HG02852 (cell line): ENCODE measurements around the gene NASP.

Experiments used
- ATAC-seq: cut with Tn5 transposase; IDR thresholded peaks from one replicate; pipeline ENCODE4 v1.9.1; 2021; ENCODE audit warnings: mild to moderate bottlenecking, moderate library complexity; ENCODE audit not compliant: unreplicated experiment

NASP gene, protein sequence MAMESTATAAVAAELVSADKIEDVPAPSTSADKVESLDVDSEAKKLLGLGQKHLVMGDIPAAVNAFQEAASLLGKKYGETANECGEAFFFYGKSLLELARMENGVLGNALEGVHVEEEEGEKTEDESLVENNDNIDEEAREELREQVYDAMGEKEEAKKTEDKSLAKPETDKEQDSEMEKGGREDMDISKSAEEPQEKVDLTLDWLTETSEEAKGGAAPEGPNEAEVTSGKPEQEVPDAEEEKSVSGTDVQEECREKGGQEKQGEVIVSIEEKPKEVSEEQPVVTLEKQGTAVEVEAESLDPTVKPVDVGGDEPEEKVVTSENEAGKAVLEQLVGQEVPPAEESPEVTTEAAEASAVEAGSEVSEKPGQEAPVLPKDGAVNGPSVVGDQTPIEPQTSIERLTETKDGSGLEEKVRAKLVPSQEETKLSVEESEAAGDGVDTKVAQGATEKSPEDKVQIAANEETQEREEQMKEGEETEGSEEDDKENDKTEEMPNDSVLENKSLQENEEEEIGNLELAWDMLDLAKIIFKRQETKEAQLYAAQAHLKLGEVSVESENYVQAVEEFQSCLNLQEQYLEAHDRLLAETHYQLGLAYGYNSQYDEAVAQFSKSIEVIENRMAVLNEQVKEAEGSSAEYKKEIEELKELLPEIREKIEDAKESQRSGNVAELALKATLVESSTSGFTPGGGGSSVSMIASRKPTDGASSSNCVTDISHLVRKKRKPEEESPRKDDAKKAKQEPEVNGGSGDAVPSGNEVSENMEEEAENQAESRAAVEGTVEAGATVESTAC

GRCh38 chr1:45583666-45584350, at the start of gene NASP:
TSS of gene NASP (plus strand) at chr1:45584041. CDS start at chr1:45584147, 106 bp downstream.
- peak; percentile 49 for ATAC-seq

GRCh38 chr1:45535988-45536766, 47.7 kb upstream of the NASP start:
- no peak for ATAC-seq

DNA sequence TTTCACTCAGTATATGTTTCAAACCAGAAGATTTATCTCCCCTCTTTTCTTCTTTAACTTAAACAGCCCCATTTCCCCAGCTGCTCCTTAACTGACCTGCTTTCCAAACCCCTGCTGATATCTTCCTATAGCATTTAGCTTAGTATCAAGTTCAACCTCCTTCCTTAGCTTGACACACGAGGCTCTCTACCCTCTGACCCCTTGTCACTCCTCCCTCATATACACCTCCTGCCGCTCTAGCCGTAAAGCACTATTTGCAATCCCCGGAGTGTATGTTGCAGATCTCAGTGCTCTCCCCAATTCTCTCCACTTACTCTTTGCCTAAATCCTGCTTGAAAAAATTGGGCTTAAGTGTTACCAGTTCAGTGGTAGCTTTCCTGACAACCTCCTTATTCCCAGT, 47.0 kb upstream of the NASP start:
- no peak for ATAC-seq

DNA sequence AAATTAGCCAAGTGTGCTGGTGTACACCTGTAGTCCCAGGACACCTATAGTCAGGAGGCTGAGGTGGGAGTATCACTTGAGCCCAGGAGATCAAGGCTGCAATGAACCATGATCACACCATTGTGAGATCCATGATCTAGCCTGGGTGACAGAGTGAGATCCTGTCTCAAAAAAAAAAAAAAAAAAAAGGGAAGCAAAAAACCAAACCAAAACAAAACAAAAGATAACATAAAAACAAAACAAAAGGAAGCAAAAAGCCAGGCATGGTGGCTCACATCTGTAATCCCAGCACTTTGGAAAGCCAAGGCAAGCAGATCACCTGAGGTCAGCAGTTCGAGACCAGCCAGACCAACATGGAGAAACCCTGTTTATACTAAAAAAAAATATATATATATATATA, 42.6 kb upstream of the NASP start:
- no peak for ATAC-seq

DNA sequence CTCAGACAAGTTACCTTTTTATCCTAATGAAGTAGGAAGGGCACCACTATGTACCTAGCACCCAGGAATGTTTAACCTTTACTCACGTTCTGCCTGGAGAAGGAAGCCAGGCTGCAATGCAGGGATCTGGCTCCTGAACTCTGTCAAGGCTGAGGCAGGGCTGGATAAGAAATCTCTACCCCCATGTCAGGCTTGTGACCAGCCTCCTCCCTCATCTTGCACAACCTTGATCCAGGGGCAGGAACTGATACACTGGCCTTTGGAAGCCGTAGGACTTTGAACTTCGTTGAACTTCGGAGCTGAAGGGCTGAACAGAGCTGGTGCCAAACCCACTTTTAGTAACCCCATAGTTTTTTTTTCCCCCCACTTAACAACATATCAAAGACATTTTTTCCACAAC, 41.2 kb upstream of the NASP start:
- no peak for ATAC-seq

GRCh38 chr1:45543581-45544417, 40.0 kb upstream of the NASP start:
- peak; percentile 59 for ATAC-seq

- ATAC-seq, result no peak
Observed at GRCh38 chr1:45544530-45544929, 39.3 kb upstream of the NASP start.

DNA sequence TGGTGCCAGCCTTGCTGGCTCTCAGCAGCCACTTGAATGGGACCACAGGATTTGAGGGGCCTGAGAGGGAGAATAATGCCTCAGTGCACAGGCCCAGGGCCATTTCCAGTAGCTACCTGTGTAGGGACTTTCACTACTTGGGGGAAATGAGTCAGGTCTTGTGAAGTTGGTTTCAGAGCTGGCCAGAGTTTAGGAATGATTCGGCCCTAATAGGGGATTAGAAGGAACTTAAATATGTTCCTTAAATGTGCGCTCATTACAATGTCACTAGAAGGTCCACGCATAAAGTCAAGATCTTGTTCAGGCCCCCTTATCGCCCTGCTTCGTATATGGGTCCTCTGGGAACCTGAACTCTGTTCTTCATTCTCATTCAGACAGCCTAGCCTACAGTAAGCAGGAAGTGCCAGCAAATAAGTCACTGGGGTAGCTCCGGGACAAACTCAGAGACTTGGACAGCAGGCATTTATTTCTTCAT, 38.8 kb upstream of the NASP start:
- ATAC-seq, result peak; percentile 68

DNA sequence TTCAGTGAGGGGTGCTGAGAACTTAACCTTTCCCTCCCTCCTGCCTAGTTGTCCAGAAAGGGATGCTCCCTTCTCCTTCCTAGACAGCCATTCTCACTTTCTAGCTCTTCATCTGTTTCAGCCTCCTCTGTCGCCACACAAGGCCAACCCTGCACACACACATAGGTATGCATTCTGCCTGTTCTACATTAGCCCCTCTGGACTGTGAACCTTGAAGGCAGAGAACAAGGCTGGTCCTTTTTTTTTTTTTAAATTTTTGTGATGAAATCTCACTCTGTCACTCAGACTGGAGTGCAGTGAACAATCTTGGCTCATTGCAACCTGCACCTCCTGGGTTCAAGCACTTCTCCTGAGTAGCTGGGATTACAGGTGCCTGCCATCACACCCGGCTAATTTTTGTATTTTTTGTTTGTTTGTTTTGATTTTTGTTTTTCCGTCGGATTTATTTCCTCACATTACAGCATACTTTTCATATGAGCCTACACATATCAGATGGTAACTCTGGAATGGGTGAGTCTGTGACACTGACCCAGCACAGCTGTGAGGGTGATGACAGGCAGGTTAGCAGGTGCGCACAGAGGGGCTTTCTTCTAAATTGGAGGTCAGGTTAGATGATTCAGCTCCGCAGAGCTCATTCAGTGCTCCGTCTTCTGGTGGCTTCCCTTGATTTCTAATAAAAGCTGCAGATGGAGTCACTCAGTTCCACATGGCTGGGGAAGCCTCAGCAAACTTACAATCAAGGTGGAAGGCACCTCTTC, 38.1 kb upstream of the NASP start:
- ATAC-seq, result no peak

DNA sequence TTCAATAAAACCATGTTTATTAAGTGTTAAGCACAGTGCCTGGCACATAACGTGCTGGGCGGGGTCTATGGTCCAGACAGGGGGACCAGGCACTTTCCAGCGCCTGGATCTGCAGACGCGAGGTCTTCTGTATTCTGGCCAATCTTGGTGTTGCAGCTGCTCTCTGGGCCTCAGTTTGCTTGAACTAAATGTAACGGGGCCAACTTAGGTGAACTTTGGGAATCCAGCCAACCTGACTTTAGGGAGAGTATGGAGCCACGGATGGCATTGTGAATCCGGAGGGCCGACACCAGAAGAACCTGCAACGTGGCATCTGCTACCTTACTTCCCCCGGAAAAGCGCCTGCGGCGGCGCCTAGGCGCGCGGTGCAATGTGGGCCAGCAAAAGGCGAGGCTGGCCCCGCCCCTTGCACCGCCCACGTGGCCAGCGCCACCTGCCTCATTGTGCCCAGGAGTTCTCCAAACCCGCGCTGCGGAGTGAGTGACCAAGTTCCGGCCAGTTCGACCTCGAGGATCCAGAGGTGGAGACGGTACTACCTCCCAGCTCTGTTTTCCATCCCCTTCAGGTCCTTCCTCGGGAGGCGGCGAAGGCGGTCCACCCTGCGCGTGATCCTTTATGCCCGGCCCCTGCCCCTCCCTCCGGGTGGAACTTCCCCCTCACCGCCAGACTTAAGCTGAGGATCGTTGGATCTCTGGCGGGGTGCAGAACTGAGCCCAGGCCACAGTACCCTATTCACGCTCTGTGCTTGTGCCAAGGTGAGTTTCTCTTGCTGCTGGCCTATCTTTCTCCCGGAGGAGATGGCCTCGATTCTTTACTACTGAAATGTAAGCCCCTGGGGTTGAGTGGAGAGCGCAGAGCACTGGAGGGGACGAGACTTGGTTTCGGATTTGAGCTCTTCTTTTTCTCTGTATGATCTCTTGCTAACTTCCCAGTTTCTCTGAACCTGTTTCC, 33.2 kb upstream of the NASP start, which contains the start of gene AKR1A1:
Gene AKR1A1 (plus strand): TSS at position 426 of the 951 bp plus-strand sequence. CDS start 10,969 bp downstream, outside the sequence.
- peak; percentile 89 for ATAC-seq

DNA sequence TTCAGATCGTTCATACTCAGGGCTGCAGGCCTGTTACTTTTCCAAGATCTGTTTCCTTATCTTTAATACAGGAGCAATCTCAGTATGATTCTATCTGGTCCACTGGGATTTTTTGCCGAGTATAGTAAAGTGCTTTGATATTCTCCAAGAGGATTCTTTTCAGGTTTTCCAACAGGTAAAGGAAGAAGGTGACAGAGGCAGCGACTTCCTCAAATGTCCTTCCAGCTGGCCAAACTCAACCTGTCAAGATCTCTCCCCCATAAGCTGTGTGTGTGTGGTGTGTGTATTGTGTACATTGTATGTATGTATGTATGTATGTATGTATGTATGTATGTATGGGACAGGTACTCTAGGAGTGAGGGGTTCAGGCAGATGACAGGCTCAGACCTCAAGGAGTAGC, 32.2 kb upstream of the NASP start:
- ATAC-seq, result no peak

DNA sequence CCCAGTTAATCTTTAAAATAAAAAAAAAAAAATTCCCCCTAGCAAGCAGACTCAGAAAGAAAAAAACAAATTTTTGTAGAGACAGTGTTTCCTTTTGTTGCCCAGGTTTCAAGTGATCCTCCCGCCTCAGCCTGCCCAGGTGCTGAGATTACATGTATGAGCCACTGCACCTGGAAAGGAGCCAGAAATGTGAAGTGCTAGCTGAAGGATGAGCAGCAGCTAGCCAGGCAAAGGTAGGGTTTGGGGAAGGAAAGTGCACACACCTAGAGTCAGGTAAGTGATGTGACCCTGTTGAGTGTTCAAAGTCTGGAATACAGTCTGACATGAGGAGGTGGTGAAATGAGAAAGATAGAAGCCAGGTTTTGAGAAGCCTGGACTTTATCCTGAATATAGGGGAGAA, 31.5 kb upstream of the NASP start:
- no peak for ATAC-seq

- no peak for ATAC-seq
Observed at GRCh38 chr1:45554198-45554597, 29.6 kb upstream of the NASP start.

DNA sequence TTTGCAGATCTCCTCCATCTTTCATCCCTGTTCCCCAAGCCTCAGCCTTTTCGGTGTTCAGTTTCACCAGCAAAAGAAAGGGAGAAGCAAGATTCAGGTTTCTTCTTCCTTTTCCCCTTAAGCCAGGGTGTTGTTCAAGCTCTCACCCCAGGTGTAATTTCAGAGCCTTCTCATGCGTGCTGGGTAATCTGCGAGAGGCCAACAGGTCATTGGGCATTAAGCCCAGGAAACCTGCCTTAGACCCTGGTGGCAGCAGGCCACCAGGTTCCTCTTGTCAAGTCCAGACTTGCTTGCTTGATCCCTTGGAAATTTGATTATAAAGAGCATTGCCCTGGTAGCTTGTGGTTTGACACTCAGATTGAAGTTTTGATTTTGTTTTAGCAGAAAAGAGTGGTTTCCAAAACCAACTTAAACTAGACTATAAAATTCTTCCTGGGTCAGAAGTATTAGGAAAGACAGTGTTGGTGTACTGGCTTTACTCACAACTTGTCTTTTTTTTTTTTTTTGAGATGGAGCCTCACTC, 26.4 kb upstream of the NASP start:
- ATAC-seq, result no peak

GRCh38 chr1:45563843-45564242, 20.0 kb upstream of the NASP start:
- no peak for ATAC-seq

DNA sequence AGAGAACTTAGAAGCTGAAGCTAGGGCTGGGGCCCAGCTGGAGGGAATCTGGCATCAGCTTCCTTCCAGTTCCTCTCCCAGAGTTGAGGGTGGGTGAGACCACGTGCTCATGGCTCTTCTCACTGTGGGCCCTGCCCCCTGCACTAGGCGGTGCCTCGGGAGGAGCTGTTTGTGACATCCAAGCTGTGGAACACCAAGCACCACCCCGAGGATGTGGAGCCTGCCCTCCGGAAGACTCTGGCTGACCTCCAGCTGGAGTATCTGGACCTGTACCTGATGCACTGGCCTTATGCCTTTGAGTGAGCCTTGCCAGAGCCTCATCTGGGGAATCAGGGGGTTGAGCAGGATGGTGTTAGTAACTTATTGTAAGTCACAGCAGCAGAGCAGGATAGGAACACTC, 17.1 kb upstream of the NASP start:
- ATAC-seq, result no peak

DNA sequence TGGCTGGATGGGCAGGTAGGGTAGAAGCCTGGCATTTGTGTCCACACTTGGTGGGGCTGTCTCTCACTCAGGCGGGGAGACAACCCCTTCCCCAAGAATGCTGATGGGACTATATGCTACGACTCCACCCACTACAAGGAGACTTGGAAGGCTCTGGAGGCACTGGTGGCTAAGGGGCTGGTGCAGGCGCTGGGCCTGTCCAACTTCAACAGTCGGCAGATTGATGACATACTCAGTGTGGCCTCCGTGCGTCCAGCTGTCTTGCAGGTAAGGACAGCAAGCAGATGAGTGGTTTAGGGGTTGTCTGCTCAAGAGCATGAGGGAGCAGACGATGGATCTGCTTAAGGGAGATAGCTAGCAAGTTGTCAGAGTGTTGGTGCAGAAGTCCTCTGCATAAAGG, 15.9 kb upstream of the NASP start:
- no peak for ATAC-seq

DNA sequence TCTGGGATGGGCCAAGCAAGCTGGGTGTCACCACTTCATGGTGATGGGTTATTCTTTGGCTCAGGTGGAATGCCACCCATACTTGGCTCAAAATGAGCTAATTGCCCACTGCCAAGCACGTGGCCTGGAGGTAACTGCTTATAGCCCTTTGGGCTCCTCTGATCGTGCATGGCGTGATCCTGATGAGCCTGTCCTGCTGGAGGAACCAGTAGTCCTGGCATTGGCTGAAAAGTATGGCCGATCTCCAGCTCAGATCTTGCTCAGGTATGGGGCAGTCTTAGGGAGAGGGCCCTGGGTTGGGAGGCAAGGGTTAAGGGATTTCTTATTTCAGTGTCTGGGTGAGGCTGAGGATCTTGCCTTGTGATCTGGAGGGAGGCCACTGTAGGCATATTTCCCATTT, 15.4 kb upstream of the NASP start:
- ATAC-seq, result no peak
